ENCODE data around the gene ROPN1B.
"Not testable (repeated sequence)": the region's sequence is repeated elsewhere in the genome, so short reads cannot be mapped to it uniquely, and the experiment has no call there.

Gene ROPN1B

GRCh38 chr3:125948901-125949300 is 20.1 kb upstream of the ROPN1B start:
- H2BK5ac ChIP-seq (ENCODE audit: low read length); H3K23ac ChIP-seq (ENCODE audit: low read length); H3K4me3 ChIP-seq (ENCODE audit: low read length); H3K4me2 ChIP-seq (ENCODE audit: low read length); H2AK5ac ChIP-seq (ENCODE audit: low read length); H3K79me2 ChIP-seq (ENCODE audit: control insufficient read depth, insufficient read depth, low read length); H2BK120ac ChIP-seq (ENCODE audit: low read depth, low read length); H3K36me3 ChIP-seq (ENCODE audit: control insufficient read depth, insufficient read depth, low read length); H3K4me1 ChIP-seq (ENCODE audit: control insufficient read depth, low read depth, low read length); H2BK15ac ChIP-seq (replicated peaks; ENCODE audit: low read depth); DNase-seq; H3K27me3 ChIP-seq (ENCODE audit: insufficient read depth, low read length, poor library complexity); H4K8ac ChIP-seq (ENCODE audit: low read depth, low read length); H3K18ac ChIP-seq (ENCODE audit: low read length); H3K56ac ChIP-seq (ENCODE audit: low read length); H4K5ac ChIP-seq (ENCODE audit: low read length); H3K27ac ChIP-seq (ENCODE audit: low read depth, low read length); H3K4ac ChIP-seq (ENCODE audit: low read depth, low read length); H3K79me1 ChIP-seq (ENCODE audit: low read length); H3K9ac ChIP-seq (ENCODE audit: low read length): not testable (repeated sequence)
- no CpG with 5 or more reads among the region's 3 CpGs for WGBS (ENCODE audit: extremely low coverage, insufficient coverage, low lambda C conversion rate)

GRCh38 chr3:125951176-125951575 is 17.8 kb upstream of the ROPN1B start:
- not testable (repeated sequence) for DNase-seq; H4K5ac ChIP-seq (ENCODE audit: low read length); H3K36me3 ChIP-seq (ENCODE audit: control insufficient read depth, insufficient read depth, low read length); H3K4me2 ChIP-seq (ENCODE audit: low read length); H3K79me1 ChIP-seq (ENCODE audit: low read length); H2AK5ac ChIP-seq (ENCODE audit: low read length); H2BK120ac ChIP-seq (ENCODE audit: low read depth, low read length); H3K9ac ChIP-seq (ENCODE audit: low read length); H3K4ac ChIP-seq (ENCODE audit: low read depth, low read length); H3K56ac ChIP-seq (ENCODE audit: low read length); H3K4me3 ChIP-seq (ENCODE audit: low read length); H3K27ac ChIP-seq (ENCODE audit: low read depth, low read length); H3K18ac ChIP-seq (ENCODE audit: low read length); H3K27me3 ChIP-seq (ENCODE audit: insufficient read depth, low read length, poor library complexity); H3K79me2 ChIP-seq (ENCODE audit: control insufficient read depth, insufficient read depth, low read length); H3K4me1 ChIP-seq (ENCODE audit: control insufficient read depth, low read depth, low read length); H4K8ac ChIP-seq (ENCODE audit: low read depth, low read length); H2BK15ac ChIP-seq (replicated peaks; ENCODE audit: low read depth); H3K23ac ChIP-seq (ENCODE audit: low read length); H2BK5ac ChIP-seq (ENCODE audit: low read length)
- no CpG with 5 or more reads among the region's 3 CpGs for WGBS (ENCODE audit: extremely low coverage, insufficient coverage, low lambda C conversion rate)

GRCh38 chr3:125957020-125957419 is 12.0 kb upstream of the ROPN1B start:
- not testable (repeated sequence) for H3K36me3 ChIP-seq (ENCODE audit: control insufficient read depth, insufficient read depth, low read length); H3K4me1 ChIP-seq (ENCODE audit: control insufficient read depth, low read depth, low read length); H4K5ac ChIP-seq (ENCODE audit: low read length); DNase-seq; H3K27me3 ChIP-seq (ENCODE audit: insufficient read depth, low read length, poor library complexity); H3K4ac ChIP-seq (ENCODE audit: low read depth, low read length); H2AK5ac ChIP-seq (ENCODE audit: low read length); H3K9ac ChIP-seq (ENCODE audit: low read length); H3K79me1 ChIP-seq (ENCODE audit: low read length); H3K27ac ChIP-seq (ENCODE audit: low read depth, low read length); H3K4me2 ChIP-seq (ENCODE audit: low read length); H3K23ac ChIP-seq (ENCODE audit: low read length); H3K4me3 ChIP-seq (ENCODE audit: low read length); H2BK15ac ChIP-seq (replicated peaks; ENCODE audit: low read depth); H3K79me2 ChIP-seq (ENCODE audit: control insufficient read depth, insufficient read depth, low read length); H2BK120ac ChIP-seq (ENCODE audit: low read depth, low read length); H3K18ac ChIP-seq (ENCODE audit: low read length); H2BK5ac ChIP-seq (ENCODE audit: low read length); H3K56ac ChIP-seq (ENCODE audit: low read length); H4K8ac ChIP-seq (ENCODE audit: low read depth, low read length)
- WGBS (ENCODE audit: extremely low coverage, insufficient coverage, low lambda C conversion rate), result no CpG with 5 or more reads among the region's 4 CpGs

- Histone ChIP-seq H2BK120ac (ENCODE audit: low read depth, low read length) (no peak overlapping the region), H3K27ac (ENCODE audit: low read depth, low read length) (no peak overlapping the region), H3K4me1 (ENCODE audit: control insufficient read depth, low read depth, low read length) (no peaks in the 10 kb centered on the region), H3K79me2 (ENCODE audit: control insufficient read depth, insufficient read depth, low read length) (no peaks in the 10 kb centered on the region), H3K4ac (ENCODE audit: low read depth, low read length) (no peak overlapping the region), H2AK5ac (ENCODE audit: low read length) (no peak overlapping the region), H2BK5ac (ENCODE audit: low read length) (no peak overlapping the region), H3K4me2 (ENCODE audit: low read length) (no peak overlapping the region), H3K27me3 (ENCODE audit: insufficient read depth, low read length, poor library complexity) (no peaks in the 10 kb centered on the region), H3K79me1 (ENCODE audit: low read length) (no peaks in the 10 kb centered on the region), H3K9ac (ENCODE audit: low read length) (no peak overlapping the region), H3K18ac (ENCODE audit: low read length) (no peak overlapping the region), H2BK15ac (replicated peaks; ENCODE audit: low read depth) (no peak overlapping the region), H3K56ac (ENCODE audit: low read length) (no peak overlapping the region), H4K5ac (ENCODE audit: low read length) (no peak overlapping the region), H3K36me3 (ENCODE audit: control insufficient read depth, insufficient read depth, low read length) (no peaks in the 10 kb centered on the region), H3K4me3 (ENCODE audit: low read length) (no peak overlapping the region), H4K8ac (ENCODE audit: low read depth, low read length) (no peak overlapping the region), H3K23ac (ENCODE audit: low read length) (no peak overlapping the region)
- DNase-seq, result no peak
- no CpG with 5 or more reads among the region's 75 CpGs for WGBS (ENCODE audit: extremely low coverage, insufficient coverage, low lambda C conversion rate)
Observed at GRCh38 chr3:125957674-125958510, 11.1 kb upstream of the ROPN1B start.

GRCh38 chr3:125958511-125959316 is 10.3 kb upstream of the ROPN1B start:
- no peak overlapping the region for H3K23ac ChIP-seq (ENCODE audit: low read length)
- no peak overlapping the region for H2BK120ac ChIP-seq (ENCODE audit: low read depth, low read length)
- no CpG with 5 or more reads among the region's 46 CpGs for WGBS (ENCODE audit: extremely low coverage, insufficient coverage, low lambda C conversion rate)
- H3K9ac ChIP-seq (ENCODE audit: low read length), result no peak overlapping the region
- H2AK5ac ChIP-seq (ENCODE audit: low read length), result no peak overlapping the region
- DNase-seq, result peak; percentile 8
- no peak overlapping the region for H3K56ac ChIP-seq (ENCODE audit: low read length)
- no peak overlapping the region for H3K4ac ChIP-seq (ENCODE audit: low read depth, low read length)
- H4K5ac ChIP-seq (ENCODE audit: low read length), result no peak overlapping the region
- no peaks in the 10 kb centered on the region for H3K27me3 ChIP-seq (ENCODE audit: insufficient read depth, low read length, poor library complexity)
- no peak overlapping the region for H2BK5ac ChIP-seq (ENCODE audit: low read length)
- H3K36me3 ChIP-seq (ENCODE audit: control insufficient read depth, insufficient read depth, low read length), result no peaks in the 10 kb centered on the region
- H2BK15ac ChIP-seq (replicated peaks; ENCODE audit: low read depth), result no peak overlapping the region
- H3K27ac ChIP-seq (ENCODE audit: low read depth, low read length), result no peak overlapping the region
- H3K4me2 ChIP-seq (ENCODE audit: low read length), result no peak overlapping the region
- H3K18ac ChIP-seq (ENCODE audit: low read length), result no peak overlapping the region
- no peak overlapping the region for H3K4me3 ChIP-seq (ENCODE audit: low read length)
- H3K4me1 ChIP-seq (ENCODE audit: control insufficient read depth, low read depth, low read length), result no peaks in the 10 kb centered on the region
- no peaks in the 10 kb centered on the region for H3K79me1 ChIP-seq (ENCODE audit: low read length)
- H4K8ac ChIP-seq (ENCODE audit: low read depth, low read length), result no peak overlapping the region
- no peaks in the 10 kb centered on the region for H3K79me2 ChIP-seq (ENCODE audit: control insufficient read depth, insufficient read depth, low read length)

Data from mesendoderm (in vitro differentiated cells).